Adrenal gland (tissue), 12 donors: ENCODE results near the gene NKX6-2. TPM values are rescaled to one million over a fixed set of nuclear protein-coding genes. Genes with fewer than 3 reads are reported as not detected.
"Not testable (repeated sequence)": the region's sequence is repeated elsewhere in the genome, so short reads cannot be mapped to it uniquely, and the experiment has no call there.

ENCODE experiments used
- DNase-seq, 7 donors: peaks; one replicate each; pipeline ENCODE4 v3.0.0-alpha.2; 2019 to 2020
- H3K27ac ChIP-seq, 5 donors: fragments of 200-600 bp; sonication (generic) in 4 of 5; 1 replicate in 3 of 5; 2 replicates in 2 of 5; pipeline versions ENCODE4 v1.5.1 to v1.8.0; 2016 to 2020; ENCODE audit warnings: mild to moderate bottlenecking in 1 of 5
- H3K27me3 ChIP-seq: fragments of 200-600 bp; 2 replicates; pipeline ENCODE4 v1.8.0; 2021
- H3K36me3 ChIP-seq, 2 donors: fragments of 200-600 bp; replicated peaks in 1 of 2; 1 replicate in 1 of 2; 2 replicates in 1 of 2; pipeline versions ENCODE4 v1.5.1 to v1.8.0; 2018 to 2022
- H3K4me1 ChIP-seq, 2 donors: fragments of 200-600 bp; replicated peaks in 1 of 2; 1 replicate in 1 of 2; 2 replicates in 1 of 2; pipeline versions ENCODE4 v1.5.1 to v1.8.0; 2018 to 2021
- H3K4me3 ChIP-seq, 4 donors: fragments of 200-600 bp; sonication (generic) in 3 of 4; one replicate each; pipeline ENCODE4 v1.5.1; 2016 to 2018
- H3K9me3 ChIP-seq, 3 donors: fragments of 200-600 bp; sonication (generic) in 1 of 3; replicated peaks in 1 of 3; 1 replicate in 2 of 3; 2 replicates in 1 of 3; pipeline versions ENCODE4 v1.5.1 to v1.8.0; 2016 to 2021
- POLR2A ChIP-seq, 2 donors: fragments of 450-650 bp; IDR thresholded peaks; one replicate each; pipeline ENCODE4 v1.6.1; 2017; ENCODE audit warnings: antibody characterized with exemption in 2 of 2, mild to moderate bottlenecking in 2 of 2, moderate library complexity in 1 of 2
- WGBS, 4 donors: extraction: QIAGEN DNeasy Blood & Tissue Kit in 2 of 4; methylation state at CpG; one replicate each; pipeline versions ENCODE4 v1.1.5 to v1.1.7; 2013 to 2017; 5-methylcytosine and 5-hydroxymethylcytosine counted together
- intact Hi-C, 2 donors: fragments of 100-400 bp; cut with DNase I; formaldehyde crosslinking; loops; one replicate each; pipeline versions ENCODE4 v1.14.1 to v1.15.0; 2022 to 2023
- polyA plus RNA-seq, 3 donors: library from polyadenylated mRNA; stranded (reverse); fragments of 200-250 nt in 2 of 3; fragments of 350-450 nt in 1 of 3; fragmentation: Illumina TruSeq in 1 of 3; extraction: RNeasy Lipid Tissue Mini Kit (QIAGEN cat#74804) in 1 of 3; gene quantifications; one replicate each; pipeline ENCODE4 v1.2.3, GENCODE V29; 2013 to 2014
- total RNA-seq, 9 donors: library from RNA; depleted of rRNA in 4 of 9; stranded (reverse); fragments of >200 nt in 4 of 9; fragments of 120-200 nt in 1 of 9; fragmentation: NEBNext Ultra II Directional in 1 of 9; extraction: Animal tissue kit (Norgen Biotek cat#: 25700) in 1 of 9; gene quantifications; one replicate each; pipeline versions ENCODE4 v1.1.0 to v1.2.4, GENCODE V29; 2013 to 2023
- TF ChIP-seq, protein P1 (sequence below), 6 experiments: fragments of 450-650 bp in 4 of 6; fragments of 200-600 bp in 2 of 6; sonication (generic) in 1 of 6; IDR thresholded peaks; 1 replicate in 5 of 6; 2 replicates in 1 of 6; pipeline versions ENCODE4 v1.5.1 to v1.8.0; 2016 to 2021; ENCODE audit warnings: antibody characterized with exemption in 6 of 6, mild to moderate bottlenecking in 2 of 6, moderate library complexity in 1 of 6
- donor health status: healthy with polysubstance abuse.
- donor health status: Bipolar disorder and iron deficiency.
- donor health status: DM: yes; HTN: yes; CAD: no.
- donor health status: DM: no; HTN: no; CAD: no.
- donor health status: DM: no; HTN: no; CAD: no.
- donor health status: DM: yes; HTN: yes; CAD: no.

Gene NKX6-2
- total and polyA plus RNA-seq, 12 donors, result 0.37 to 0.40 TPM; not detected in 10

DNA sequence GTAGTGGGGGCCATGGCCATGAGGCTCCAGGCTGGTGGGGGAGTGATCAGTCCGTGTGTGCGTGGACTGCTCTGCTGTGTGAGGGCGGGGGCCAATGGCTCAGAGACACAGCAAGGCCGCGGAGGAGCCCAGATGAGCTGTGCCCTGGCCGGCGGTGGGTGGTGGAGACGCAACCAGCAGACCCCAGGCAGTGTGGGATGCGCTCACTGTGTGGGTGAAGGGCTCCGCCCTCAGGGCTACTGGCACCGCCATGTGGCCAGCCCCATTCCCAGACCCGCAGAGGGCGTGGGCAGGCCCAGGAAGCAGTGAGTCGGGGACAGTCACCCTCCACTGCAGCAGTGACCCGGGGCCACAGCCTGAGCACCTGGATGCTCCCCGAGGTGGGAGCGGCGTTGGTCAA lies 9.1 kb downstream of the NKX6-2 start:
- no peak for TF ChIP-seq POLR2A (IDR thresholded peaks at IDR 0.05)
- TF ChIP-seq, protein P1, sequence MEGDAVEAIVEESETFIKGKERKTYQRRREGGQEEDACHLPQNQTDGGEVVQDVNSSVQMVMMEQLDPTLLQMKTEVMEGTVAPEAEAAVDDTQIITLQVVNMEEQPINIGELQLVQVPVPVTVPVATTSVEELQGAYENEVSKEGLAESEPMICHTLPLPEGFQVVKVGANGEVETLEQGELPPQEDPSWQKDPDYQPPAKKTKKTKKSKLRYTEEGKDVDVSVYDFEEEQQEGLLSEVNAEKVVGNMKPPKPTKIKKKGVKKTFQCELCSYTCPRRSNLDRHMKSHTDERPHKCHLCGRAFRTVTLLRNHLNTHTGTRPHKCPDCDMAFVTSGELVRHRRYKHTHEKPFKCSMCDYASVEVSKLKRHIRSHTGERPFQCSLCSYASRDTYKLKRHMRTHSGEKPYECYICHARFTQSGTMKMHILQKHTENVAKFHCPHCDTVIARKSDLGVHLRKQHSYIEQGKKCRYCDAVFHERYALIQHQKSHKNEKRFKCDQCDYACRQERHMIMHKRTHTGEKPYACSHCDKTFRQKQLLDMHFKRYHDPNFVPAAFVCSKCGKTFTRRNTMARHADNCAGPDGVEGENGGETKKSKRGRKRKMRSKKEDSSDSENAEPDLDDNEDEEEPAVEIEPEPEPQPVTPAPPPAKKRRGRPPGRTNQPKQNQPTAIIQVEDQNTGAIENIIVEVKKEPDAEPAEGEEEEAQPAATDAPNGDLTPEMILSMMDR (IDR thresholded peaks at IDR 0.05), result no peak
- intact Hi-C loops, result no loop called here
- no peak overlapping the region for H3K27ac ChIP-seq
- no peak for DNase-seq
- 86 to 94% (median 90%) methylated on average over 12 to 18 of the region's 18 CpGs; no CpG with 5 or more reads in 1 of the 4 donors for WGBS, 4 donors
- H3K36me3 ChIP-seq, result peaks cover 0 to 11% of the 10 kb centered on the region in 2 donors
- no peaks in the 10 kb centered on the region for H3K27me3 ChIP-seq
- H3K4me3 ChIP-seq, result no peak overlapping the region
- H3K9me3 ChIP-seq, result no peaks in the 10 kb centered on the region
- H3K4me1 ChIP-seq, result no peaks in the 10 kb centered on the region

DNA sequence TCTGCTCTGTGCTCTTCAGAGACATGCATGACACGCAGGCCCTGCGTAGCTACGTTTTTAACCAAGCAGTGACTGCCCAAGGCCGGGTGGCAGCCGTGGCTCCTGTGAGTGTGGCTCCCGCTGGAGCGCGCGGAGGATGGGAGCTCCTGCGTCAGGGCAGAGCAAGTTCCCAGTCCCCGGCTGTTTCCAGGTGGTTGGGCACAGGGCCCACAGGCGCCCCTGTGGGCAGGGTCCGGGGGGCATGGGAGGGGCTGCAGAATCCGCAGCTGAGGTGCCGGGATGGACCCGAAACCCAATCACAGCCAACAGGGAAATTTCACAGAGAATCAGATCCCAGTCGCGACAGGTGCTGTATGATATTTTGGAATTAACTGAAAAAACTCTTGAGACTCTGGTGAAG lies 9.8 kb downstream of the NKX6-2 start:
- Histone ChIP-seq H3K9me3 (no peaks in the 10 kb centered on the region), H3K27me3 (no peaks in the 10 kb centered on the region), H3K4me3 (no peak overlapping the region), H3K4me1 (no peaks in the 10 kb centered on the region), H3K27ac (no peak overlapping the region), H3K36me3 (peaks cover 0 to 5% of the 10 kb centered on the region in 2 donors)
- intact Hi-C loops, result no loop called here
- no peak for TF ChIP-seq POLR2A (IDR thresholded peaks at IDR 0.05)
- TF ChIP-seq, protein P1 (IDR thresholded peaks at IDR 0.05), result no peak
- no peak for DNase-seq
- WGBS, 4 donors, result 93 to 96% (median 95%) methylated on average over 7 to 18 of the region's 18 CpGs

DNA sequence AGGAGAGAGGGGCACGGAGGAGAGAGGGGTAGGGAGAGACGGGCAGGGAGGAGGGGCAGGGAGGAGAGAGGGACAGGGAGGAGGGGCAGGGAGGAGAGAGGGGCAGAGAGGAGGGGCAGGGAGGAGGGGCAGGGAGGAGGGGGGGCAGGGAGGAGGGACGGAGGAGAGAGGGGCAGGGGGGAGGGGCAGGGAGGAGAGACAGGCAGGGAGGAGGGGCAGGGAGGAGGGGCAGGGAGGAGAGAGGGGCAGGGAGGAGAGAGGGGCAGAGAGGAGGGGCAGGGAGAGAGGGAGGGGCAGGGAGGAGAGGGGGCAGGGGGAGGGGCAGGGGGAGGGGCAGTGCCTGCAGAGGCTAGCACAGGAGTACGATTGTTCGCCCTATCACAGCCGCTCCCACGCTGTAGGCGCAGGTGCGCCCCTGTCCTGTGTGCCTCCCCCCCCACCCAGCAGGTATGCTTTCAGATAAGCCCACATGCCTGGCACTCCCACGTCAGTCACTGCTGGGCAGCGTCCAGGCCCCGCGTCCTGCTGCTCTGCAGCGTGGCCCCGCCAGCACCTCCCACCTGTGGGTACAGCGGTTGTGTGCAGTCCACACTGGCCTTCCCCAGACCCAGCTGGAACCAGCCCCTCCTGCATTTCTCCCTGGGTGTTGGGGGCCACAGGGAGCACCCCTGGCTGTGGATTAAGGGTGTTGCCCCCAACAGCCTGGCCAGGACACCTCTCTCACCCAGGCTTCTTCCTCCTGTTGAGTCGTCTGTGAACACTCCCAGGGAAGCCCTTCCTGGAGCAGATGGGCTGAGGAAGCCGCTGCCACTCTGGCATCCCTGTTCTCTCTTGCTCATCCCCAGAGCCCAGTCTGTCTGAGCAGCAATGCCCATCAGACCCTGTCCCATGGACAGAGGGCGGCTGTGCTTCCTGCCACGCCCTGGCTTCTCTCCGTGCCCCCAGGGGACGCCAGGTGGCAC lies 10.8 kb downstream of the NKX6-2 start:
- Histone ChIP-seq H3K36me3 (peaks cover 0 to 4% of the 10 kb centered on the region in 2 donors), H3K4me1 (no peaks in the 10 kb centered on the region), H3K9me3 (no peaks in the 10 kb centered on the region), H3K27ac (no peak overlapping the region), H3K27me3 (no peaks in the 10 kb centered on the region), H3K4me3 (no peak overlapping the region)
- WGBS, 4 donors, result 82 to 90% (median 88%) methylated on average over 5 to 22 of the region's 22 CpGs
- DNase-seq, result no peak
- TF ChIP-seq POLR2A (IDR thresholded peaks at IDR 0.05), result no peak
- TF ChIP-seq, protein P1 (IDR thresholded peaks at IDR 0.05), result no peak
- intact Hi-C loops, result no loop called here

DNA sequence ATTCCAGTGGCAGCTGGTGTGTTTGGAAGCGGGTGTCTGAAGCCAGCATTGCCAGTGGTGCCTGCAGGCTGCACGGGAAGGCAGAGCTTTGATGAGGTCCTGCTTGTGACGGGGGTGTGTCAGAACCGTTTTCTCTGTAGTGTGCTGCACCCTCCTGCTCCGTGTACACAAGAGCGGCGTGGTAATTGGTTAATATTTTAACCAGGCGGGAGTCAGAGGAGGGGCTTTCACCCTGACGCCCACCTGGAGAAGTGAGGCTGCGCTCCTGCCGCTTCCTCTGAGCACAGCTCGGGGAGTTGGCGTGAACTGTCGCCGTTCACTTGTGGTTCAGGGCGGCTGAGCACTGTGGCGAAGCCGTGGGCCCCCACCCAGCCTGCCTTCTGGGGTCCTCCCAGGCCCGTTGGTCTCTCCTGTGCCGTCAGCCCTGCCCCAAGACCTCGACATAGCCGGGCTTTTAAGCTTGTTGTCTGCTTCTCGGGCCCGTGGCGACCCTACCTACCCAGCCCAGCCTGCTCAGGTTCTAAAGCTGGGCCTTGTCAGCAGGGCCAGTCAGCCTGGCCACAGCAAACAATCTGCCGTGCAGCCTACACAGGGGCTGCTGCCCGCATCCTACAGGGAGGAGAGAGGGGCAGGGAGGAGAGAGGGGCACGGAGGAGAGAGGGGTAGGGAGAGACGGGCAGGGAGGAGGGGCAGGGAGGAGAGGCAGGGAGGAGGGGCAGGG lies 11.6 kb downstream of the NKX6-2 start:
- no peak for TF ChIP-seq POLR2A (IDR thresholded peaks at IDR 0.05)
- TF ChIP-seq, protein P1 (IDR thresholded peaks at IDR 0.05), result no peak
- Histone ChIP-seq H3K27ac (no peak overlapping the region), H3K27me3 (no peaks in the 10 kb centered on the region), H3K4me3 (no peak overlapping the region), H3K9me3 (no peaks in the 10 kb centered on the region), H3K36me3 (peaks cover 0 to 4% of the 10 kb centered on the region in 2 donors), H3K4me1 (no peaks in the 10 kb centered on the region)
- no peak for DNase-seq
- 84 to 89% (median 87%) methylated on average over 21 to 29 of the region's 29 CpGs for WGBS, 4 donors
- intact Hi-C loops, result no loop called here

DNA sequence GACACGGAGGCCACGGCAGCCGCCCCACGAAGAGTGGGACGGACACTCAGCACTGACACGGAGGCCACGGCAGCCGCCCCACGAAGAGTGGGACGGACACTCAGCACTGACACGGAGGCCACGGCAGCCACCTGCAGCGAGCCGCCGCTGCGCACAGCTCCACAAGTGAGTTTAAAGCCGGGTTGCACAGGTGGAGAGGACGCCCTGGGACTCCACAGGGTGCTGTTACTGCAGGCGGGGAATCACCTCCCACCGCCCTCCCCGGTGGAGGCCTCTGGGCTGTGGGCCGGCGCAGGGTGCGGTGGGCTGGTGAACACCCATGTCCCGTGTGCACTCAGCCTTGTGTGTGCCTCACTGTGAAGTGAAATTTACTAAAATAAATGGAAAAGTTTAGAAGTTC lies 13.1 kb downstream of the NKX6-2 start:
- intact Hi-C loops, H3K9me3 ChIP-seq, H3K4me3 ChIP-seq, H3K36me3 ChIP-seq, H3K27ac ChIP-seq, DNase-seq, H3K27me3 ChIP-seq, H3K4me1 ChIP-seq: not testable (repeated sequence)
- 90 to 96% (median 95%) methylated on average over 2 to 18 of the region's 25 CpGs for WGBS, 4 donors
